ENCODE data around the gene GJC1. TPM values are rescaled to one million over a fixed set of nuclear protein-coding genes. Genes with fewer than 3 reads are reported as not detected.

Gene GJC1
- total RNA-seq, 1 experiment from 2014 or later = 5.2 TPM

GRCh38 chr17:44779211-44780025 lies 50.7 kb downstream of the GJC1 start:
- peak; percentile 68 for DNase-seq (ENCODE audit: extremely low read depth, low read depth)

DNA sequence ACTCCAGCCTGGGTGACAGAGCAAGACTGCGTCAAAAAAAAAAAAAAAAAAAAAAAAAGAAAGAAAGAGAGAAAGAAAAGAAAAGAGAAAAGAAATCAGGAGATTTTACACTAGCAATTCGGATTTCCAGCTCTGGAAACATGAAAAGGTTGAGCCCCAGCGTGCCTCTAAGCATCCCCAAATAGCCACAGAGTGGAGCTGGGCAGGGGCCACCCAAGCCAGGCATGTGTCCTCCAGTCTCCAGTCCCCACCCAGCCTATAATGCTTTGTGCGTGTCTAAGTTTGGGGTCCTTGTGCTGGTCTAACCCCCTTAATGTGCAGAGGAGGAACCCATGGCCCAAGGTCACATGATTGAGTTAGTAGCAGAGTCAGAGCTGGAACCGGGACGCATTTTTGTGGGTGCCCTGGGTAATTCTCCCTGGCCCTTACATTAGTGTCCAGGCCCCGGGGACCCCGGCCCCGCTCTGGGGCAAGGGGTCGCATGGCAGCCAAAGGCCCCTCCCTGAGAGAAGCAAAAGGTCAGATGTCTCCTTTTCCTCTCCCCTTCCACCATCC lies 51.4 kb downstream of the GJC1 start:
- no peak for DNase-seq (ENCODE audit: extremely low read depth, low read depth)

DNA sequence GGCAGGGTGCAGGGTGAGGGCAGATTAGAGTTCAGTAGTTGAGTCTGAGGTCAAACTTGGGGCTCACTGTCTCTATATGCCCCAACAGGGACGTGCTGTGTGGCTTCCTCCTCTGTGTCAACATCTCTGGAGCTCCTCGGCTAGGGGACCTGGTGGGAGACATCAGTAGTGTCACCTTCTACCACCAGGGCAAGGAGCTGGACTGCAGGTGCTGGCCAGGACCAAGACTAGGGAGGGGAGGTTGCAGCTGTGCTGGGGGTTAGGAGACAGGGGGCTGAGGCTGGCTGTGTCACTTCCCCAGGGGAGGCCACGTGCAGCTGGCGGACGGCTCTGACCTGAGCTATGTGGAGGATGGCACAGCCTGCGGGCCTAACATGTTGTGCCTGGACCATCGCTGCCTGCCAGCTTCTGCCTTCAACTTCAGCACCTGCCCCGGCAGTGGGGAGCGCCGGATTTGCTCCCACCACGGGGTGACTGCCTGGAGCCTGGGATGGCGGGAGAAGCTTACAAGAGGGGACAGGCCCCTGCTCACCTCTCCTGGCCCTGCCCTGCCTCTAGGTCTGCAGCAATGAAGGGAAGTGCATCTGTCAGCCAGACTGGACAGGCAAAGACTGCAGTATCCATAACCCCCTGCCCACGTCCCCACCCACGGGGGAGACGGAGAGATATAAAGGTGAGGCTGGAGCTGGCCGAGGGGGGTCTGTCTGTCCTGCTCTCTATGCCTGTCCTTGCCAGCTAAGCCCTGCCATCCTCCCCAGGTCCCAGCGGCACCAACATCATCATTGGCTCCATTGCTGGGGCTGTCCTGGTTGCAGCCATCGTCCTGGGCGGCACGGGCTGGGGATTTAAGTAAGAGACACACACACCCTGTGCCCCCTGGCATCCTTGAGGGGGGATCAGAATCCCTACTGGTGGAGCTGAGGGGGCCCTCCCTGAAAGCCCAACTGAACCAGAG lies 52.4 kb downstream of the GJC1 start:
- DNase-seq (ENCODE audit: extremely low read depth, low read depth) = no peak

DNA sequence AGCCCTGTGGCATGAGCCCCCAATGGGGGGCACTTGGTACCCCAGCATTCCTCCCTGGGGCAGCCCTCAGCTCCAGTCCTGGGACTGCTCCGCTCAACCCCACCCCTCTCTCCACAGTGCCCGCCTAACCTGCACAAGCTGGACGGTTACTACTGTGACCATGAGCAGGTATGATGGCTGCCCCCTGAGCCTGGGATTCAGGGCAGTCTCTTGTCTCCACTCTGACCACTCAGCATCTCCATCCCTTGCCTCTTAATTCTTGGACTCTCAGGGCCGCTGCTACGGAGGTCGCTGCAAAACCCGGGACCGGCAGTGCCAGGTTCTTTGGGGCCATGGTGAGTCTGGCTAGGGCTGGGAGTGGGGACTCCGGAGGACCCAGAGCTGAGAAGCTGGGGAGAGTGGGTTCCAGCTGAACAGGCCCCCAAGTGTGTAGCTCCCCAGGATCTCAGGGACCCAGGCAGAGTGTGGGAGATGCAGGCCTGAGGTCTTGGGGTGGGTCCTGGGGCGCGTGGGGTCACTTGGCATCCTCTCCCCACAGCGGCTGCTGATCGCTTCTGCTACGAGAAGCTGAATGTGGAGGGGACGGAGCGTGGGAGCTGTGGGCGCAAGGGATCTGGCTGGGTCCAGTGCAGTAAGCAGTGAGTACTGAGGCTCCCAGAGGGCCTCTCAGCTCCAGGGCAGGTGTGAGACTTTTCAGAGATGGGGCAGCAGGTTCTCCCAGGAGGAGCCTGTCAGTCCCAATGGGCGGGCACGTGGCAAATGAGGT lies 53.3 kb downstream of the GJC1 start:
- DNase-seq (ENCODE audit: extremely low read depth, low read depth) = no peak

DNA sequence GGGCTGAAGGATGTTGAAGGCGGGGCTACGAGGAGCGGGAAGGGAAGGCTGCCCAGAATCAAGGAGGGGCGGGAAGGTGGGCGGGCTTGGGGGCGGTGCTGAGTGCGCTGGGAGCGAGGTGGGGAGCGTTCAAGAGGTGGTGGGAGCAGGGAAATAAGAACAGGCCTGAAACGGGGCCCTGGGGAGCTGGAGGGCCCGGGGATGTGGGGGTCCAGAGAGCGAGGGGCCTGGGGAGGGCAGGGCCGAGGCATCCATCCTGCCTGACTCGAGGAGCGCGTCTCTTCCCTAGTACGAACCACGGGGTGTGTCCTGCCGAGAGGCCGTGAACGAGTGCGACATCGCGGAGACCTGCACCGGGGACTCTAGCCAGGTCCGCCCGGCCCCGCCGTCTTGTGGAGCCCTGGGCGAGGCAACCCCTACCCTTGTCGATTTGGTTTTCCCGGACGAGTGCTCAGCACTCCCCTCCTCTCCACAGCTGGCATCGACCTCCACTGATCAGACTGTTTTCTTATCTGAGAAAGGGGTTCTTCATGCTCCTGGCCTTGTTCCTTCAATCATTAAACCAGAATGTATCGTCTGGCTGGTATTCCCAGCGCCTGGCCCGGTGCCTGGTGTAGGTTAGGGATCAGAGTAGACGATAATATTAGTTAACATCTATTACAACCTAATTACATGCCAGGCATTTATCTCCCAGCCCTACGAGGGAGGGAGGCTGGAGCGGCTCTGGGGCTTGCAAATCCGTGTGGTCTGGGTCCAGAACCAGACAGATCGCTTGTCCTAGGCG lies 54.1 kb downstream of the GJC1 start:
- DNase-seq (ENCODE audit: extremely low read depth, low read depth) = no peak

- peak; percentile 98 for DNase-seq (ENCODE audit: extremely low read depth, low read depth)
These were observed 54.8 kb downstream of the GJC1 start for GRCh38 chr17:44775136-44775837.

GRCh38 chr17:44774271-44775135 lies 55.6 kb downstream of the GJC1 start:
- DNase-seq (ENCODE audit: extremely low read depth, low read depth) = peak; percentile 85

GRCh38 chr17:44773140-44773539 lies 56.9 kb downstream of the GJC1 start:
- no peak for DNase-seq (ENCODE audit: extremely low read depth, low read depth)

DNA sequence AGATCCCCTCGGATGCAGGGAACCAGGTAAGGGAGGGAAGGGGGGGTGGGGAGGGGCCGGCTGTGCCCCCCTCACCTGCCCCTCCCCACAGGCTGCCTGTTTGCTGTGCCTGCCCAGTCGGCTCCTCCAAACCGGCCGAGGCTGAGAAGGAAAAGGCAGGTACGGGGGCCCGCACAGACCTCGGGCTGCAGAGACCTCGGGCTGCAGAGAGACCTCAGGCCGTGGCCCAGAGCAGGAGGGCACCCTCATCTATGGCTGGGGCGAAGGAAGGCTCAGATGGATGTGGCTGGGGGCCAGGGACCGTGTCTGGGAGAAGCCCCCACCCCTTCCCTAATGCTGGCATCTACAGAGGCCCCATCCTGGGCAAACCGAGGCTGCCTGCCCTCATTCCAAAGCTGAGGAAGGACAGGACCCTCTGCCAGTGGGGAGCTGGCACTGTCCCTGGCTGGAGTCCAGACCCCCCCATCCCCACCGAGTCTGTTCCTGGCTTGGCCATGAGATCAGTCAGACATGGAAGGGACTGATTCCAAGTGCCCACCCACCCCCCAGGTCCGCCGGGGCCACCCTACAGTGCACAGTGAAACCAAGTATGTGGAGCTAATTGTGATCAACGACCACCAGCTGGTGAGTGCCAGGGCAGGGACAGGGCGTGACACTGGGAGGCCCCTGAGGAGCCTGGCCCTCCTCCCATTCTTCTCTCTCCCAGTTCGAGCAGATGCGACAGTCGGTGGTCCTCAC lies 57.6 kb downstream of the GJC1 start:
- no peak for DNase-seq (ENCODE audit: extremely low read depth, low read depth)

- no peak for DNase-seq (ENCODE audit: extremely low read depth, low read depth)
These were observed 59.7 kb downstream of the GJC1 start for GRCh38 chr17:44770166-44770925.

DNA sequence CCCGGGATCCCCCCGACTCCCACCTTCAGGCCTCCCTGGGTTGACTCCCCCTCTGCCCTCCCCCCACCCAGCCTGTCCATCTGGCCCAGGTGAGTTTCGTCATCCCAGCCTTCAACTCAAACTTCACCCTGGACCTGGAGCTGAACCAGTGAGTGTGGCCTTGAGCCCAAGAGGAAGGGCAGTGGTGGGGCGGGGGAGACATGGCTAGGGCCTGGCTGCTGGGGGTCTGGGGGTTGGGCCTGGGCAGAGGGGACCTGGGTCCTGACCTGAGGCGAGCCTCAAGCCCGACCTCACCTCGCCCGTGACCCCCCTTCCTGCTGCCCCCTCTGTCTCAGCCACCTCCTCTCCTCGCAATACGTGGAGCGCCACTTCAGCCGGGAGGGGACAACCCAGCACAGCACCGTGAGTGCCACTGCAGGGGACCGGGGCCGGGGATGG lies 60.4 kb downstream of the GJC1 start:
- DNase-seq (ENCODE audit: extremely low read depth, low read depth) = no peak

DNA sequence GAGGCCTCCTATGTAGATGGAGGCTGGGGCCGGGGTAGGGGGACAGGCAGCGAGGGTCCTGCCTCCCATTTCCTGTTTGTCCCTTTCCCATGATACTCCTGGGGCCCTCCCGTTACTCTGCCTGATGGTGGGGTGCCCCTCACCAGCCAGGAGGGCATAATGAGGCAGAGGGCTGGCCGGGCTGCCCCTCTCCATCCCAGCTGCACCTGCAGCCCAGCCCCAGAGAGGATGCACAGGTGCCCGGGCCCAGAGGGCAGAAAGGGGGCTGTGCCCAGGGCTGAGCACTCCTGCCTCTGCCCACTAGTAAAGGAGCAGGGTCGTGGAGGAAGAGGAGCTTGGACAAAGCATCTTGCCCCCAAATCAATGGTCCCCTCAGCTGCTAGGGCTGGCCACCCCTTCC lies 60.9 kb downstream of the GJC1 start:
- no peak for DNase-seq (ENCODE audit: extremely low read depth, low read depth)

- no peak for DNase-seq (ENCODE audit: extremely low read depth, low read depth)
These were observed 61.5 kb downstream of the GJC1 start for GRCh38 chr17:44768505-44769142.

DNA sequence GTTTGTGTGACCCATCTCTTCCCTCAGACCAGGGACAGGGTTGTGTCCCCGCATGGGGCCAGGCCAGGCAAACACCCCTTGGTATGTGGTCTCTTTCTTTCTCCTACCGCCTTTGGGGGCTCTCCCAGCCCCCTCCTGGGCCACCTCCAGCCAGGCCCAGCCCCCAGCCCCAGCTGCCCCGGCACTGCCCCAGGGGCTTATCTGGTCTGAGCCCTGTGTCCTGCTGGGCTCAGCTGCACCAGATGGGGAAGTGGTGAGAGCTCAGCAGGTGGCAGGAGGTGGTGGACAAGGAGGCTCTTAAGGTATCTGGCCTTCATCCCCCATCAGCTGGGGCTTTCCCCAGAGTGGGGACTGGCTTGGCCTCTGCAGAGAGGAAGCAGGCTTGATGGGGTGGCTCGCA lies 62.6 kb downstream of the GJC1 start:
- DNase-seq (ENCODE audit: extremely low read depth, low read depth) = no peak

DNA sequence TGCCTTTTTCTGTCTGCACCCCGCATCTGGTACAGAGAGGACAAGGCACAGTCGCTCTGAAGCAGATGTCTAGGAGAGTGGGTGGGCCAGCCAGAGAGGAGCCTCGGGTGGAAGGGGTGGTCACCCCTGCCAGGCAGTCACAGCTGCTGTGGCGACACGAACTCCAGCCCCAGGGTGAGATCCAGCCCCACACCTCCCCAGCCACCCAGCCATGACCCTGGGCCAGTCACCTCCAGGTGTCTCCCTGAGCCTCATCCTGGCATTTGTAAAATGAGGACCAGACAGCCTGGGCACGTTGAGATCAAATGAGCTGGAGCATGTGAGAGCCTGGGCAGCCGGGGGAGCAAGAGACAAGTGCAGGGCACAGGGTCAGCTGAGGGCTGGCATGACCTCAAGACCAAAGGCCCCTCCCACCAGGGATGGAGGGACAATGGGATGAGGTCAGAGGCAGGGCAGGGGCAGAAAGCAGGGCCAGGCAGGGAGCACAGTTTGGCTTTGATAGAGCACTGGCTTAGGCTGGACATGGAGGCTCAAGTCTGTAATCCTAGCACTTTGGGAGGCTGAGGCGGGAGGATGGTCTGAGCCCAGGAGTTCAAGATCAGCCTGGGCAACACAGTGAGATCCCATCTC lies 63.6 kb downstream of the GJC1 start:
- no peak for DNase-seq (ENCODE audit: extremely low read depth, low read depth)

DNA sequence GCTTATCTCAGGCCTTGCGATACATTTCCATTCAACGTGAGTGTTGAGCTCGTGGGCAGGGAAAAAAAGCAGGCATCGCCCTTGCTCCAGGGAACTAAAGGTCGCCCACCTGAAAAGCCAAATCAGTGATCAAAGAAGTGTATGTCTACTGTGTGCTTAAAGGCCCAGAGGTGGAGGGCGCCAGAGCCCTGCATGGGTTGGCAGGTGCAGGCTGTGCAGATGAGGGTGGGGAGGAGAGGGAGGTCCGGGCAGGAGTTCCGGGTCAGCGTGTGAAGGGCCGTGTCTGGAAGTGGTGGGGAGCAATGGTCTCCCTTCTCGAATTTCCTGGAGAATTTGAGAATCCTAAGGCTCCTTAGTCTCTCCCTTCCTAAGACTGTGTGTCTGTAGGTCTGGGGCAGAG lies 64.1 kb downstream of the GJC1 start:
- no peak for DNase-seq (ENCODE audit: extremely low read depth, low read depth)
